NCI-H1694 treated with DMSO at 0.1 percent for 48 hours (cell line): Measurements from ENCODE around the gene PDRG1.
"Not testable (repeated sequence)": the region's sequence is repeated elsewhere in the genome, so short reads cannot be mapped to it uniquely, and the experiment has no call there.

ENCODE experiments used
- DNase-seq: peaks from one replicate; lab custom pipeline; 2025; lab: John Stamatoyannopoulos, UW

Gene PDRG1

DNA sequence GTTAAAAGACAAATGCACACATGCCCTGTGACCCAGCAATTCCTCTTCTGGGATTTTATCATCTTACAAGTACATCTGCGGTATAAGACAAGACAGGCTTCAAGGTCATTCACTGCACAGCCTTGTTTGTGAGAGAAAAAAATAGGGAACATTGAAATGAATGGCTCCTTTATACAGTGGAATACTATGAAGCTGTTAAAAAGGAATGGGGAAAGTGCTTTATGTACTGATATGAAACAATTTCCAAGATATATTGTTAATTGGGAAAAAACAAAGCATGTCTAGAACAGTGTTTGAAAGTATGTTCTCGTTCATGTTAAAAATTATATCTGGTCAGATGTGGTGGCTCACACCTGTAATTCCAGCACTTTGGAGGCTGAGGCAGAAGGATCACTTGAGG, 25.4 kb downstream of the PDRG1 start:
- no peak for DNase-seq

DNA sequence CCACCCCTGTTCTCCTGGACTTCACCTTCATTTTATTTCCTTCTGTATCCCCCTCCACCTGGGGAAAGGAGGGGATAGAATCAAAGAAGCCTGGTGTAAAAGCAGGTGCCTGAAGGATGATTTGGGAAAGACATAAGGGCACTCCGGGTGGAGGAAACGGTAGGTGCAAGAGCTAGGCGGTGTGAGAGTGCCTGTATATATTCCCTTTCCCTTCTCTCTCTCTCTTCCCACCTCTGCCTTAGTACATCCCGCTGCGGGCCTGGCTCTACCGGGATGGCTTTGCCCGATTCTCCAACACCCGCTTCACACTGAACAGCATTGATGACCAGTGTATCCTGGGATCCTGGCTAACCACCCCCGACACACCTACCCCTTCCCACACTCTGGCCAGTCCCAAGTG, 26.2 kb downstream of the PDRG1 start:
- DNase-seq, result no peak

DNA sequence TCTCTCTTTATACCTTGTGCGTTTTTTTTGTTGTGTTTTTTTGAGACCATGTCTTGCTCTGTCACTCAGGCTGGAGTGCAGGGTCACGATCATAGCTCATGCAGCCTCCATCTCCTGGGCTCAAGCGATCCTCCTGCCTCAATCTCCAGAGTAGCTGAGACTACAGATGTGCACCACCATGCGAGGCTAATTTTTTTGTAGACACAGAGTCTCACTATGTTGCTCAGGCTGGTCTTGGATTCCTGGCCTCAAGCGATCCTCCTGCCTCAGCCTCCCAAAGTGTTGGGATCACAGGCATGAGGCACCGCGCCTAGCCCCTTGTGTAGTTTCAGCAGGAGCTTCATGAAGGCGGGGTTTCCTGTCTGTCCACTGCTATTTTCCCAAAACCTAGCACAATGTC, 27.3 kb downstream of the PDRG1 start:
- DNase-seq, result no peak

DNA sequence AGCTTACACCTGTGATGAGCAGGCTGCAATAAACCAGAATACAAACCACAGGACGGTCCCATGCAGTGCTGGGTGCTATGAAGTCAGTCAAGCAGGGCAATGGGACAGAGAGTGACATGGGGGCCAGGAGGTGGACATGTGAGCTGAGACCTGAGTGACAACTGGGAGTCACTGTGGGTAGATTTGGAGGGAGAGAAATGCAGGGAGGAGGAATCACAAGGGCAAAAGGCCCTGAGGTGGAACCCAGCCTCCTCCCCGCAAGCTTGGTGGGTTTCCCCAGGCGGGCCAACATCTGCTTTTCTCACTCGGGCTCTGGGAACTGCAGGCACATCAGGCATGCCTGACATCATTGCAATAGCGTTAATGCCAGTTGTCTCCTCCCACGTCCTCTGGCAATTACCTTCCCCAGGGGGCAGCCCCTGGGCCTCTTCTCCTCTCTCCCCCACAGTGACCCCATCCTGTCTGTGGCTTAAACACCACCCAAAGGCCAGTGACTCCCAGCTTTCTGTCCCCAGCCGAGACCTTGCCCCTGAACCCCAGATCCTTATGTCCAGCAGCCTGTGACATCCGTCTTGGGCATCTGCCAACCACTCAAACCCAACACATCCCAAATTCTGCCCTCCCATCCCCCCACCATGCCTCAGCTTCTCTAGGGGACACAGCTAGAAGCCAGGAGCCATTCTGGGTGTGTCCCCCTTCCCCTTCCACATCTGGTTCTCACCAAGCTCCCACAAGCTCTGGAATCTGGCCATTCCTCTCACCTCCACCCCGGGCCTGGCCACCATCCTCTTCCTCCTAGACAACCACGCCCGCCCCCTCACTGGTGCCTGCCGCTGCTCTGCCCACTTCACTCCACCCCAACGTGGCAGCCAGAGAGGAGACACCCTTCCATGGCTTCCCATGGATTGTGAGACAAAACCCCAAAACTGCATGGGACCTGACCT, 28.2 kb downstream of the PDRG1 start:
- peak; percentile 14 for DNase-seq

DNA sequence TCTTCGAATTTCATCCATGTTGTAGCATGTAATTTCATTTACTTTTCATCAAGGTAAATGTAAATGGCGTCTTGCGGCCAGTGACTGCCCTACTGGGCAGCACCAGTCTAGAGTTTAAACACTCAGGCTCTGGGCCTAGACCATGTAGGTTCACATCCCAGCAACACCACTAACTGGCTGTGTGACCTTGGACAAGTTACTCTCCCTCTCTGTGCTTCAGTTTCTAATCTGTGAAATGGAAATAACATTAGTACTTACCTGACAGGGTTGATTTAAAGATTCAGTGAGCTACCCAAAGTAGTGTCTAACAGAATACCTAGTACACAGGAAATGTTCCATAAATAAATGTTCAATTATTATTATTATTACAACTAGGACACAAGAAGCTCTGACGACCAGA, 29.3 kb downstream of the PDRG1 start:
- DNase-seq, result no peak

DNA sequence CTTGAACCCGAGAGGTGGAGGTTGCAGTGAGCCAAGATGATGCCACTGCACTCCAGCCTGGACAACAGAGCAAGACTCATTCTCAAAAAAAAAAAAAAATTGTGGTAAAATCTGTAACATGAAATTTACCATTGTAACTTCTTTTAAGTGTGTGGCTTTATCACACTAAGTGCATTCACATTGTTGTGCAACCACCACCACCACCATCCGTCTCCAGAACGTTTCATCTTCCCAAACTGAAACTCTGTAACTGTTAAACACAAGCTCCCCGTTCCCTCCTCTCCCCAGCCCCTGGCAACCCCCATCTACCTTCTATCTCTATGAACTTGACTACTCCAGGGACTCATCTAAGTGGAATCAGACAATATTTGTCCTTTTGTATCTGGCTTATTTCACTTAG, 29.7 kb downstream of the PDRG1 start:
- no peak for DNase-seq

DNA sequence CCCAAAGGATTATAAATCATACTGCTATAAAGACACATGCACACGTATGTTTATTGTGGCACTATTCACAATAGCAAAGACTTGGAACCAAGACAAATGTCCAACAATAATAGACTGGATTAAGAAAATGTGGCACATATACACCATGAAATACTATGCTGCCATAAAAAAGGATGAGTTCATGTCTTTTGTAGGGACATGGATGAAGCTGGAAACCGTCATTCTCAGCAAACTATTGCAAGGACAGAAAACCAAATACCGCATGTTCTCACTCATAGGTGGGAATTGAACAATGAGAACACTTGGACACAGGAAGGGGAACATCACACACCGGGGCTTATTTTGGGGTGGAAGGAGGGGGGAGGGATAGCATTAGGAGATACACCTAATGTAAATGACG, 30.4 kb downstream of the PDRG1 start:
- DNase-seq, result not testable (repeated sequence)

DNA sequence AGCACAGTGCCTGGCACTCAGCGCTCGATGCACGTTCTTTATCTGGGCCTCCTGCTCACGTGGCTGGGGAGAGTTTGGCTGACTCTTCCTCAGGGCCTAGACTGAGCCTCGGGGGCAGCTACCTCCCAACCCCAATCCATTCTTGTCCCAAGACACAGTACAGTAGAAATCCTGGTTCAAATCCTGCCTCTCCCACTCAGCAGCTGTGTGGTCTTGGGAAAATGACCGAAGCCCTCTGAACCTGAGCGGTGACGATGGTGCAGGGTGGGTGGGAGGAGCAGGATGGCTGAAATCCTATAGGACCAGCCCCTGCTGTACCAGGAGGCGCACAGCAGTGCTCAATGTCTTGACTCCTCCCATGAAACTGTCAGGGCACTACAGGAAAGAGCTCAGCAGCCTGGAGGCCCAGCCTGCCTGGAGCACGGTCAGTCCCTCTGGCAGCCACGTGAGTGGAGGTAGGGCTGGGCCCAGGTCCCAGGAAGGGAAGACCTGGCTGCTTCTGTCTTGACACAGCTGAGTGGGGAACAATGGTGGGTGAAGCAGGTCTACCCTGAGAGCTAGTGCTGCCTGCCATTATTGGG, 31.5 kb downstream of the PDRG1 start:
- DNase-seq, result no peak

DNA sequence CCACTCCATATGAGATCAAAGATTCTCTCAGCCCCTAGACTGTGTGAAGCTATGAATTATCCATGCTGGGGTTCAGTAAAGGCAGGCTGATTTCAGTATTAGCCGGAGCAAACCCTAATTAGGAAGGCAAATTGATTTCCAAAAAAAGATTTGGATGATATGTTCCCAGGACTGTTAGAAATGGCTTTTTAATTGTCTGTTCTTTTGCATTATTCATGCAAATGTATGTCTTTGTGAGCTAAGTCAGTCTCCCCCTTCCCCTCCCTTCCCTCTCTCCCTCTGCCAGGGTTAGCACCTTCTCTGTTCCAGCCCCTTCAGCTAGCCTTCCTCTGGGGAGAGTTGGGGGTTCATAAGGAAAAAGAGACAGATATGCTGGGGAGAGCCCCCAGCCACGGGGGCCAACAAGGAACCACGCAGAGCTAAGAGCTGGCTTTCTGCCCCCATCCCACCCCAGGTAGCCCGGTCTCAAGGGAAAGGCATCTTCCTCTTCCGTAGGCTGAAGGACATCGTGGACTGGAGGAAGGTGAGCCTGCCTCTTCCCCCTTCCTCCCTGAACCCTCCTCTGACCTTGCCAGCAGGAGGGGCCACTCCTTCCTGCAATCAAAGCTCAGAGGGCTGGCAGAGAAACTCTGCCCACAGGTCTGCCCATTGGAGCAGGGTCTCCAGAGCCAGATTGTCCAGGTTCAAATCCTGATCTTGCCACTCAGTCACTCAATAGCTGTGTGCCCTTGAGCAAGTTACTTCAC, 32.3 kb downstream of the PDRG1 start:
- DNase-seq, result no peak

DNA sequence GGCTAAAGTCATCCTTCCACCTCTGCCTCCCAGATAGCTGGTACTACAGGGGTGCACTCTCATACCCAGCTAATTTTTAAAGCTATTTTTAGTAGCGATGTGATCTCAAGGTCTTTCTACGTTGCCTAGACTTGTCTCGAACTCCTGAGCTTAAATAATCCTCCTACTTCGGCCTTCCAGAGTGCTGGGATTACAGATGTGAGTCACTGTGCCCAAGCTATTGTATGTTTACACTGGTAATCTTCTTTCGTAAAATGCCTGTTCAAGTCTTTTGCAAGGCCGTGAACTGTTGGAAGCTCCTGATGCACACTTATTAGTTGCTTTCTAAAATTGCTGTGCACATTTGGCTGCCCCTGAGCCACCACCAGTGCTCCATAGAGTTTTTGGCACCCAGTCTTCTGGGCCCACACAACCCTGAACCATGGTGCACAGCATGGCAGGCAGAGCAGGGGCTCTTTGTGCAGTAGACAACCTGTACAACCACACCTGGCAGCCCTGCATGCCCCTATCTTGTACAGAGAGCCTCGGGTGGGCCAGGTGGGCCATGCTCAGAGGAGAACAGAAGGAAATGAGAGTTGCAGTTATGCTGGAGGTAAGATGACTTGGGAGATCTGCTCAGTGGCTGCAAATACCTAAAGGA, 33.3 kb downstream of the PDRG1 start:
- DNase-seq, result no peak

DNA sequence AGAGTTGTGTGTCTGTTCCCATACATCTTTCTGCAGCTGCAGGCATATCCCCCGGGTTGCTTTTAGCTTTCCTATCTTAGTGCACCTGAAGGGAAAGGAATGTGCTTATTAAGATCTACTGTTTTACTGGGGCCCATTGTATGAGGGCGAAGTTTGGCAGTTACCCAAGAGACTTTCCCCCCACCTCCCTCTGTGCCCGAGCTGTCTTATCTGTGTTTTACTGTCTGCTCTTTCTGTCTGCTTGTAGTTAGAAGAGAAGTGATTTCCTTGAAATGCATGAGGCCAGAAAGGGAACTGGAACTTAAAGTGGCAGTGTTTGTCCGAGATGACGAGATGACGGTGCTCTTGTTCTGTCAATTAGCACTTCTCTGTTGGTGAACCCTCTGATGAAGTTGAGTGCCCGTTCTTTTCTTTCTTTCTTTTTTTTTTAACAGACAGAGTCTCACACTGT, 33.9 kb downstream of the PDRG1 start:
- not testable (repeated sequence) for DNase-seq

DNA sequence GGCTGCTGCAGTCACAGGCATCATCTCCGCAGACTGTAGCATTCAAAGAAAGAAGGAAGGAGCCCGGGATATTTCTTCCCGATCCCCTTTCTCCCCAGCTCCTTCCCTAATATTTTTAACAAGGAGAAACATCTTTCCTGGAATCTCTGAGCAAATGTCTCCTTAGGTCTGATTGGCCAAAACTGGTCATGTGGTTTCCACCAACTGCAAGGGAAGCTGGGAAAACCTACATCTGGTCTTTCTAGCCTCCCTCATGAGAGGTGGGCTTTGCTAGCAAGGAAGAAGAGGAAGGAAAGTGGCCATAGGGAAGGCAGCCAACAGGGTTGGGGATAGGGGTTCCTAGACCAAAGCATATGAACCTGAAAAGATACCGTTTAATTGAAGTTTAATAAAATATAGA, 35.1 kb downstream of the PDRG1 start:
- no peak for DNase-seq

DNA sequence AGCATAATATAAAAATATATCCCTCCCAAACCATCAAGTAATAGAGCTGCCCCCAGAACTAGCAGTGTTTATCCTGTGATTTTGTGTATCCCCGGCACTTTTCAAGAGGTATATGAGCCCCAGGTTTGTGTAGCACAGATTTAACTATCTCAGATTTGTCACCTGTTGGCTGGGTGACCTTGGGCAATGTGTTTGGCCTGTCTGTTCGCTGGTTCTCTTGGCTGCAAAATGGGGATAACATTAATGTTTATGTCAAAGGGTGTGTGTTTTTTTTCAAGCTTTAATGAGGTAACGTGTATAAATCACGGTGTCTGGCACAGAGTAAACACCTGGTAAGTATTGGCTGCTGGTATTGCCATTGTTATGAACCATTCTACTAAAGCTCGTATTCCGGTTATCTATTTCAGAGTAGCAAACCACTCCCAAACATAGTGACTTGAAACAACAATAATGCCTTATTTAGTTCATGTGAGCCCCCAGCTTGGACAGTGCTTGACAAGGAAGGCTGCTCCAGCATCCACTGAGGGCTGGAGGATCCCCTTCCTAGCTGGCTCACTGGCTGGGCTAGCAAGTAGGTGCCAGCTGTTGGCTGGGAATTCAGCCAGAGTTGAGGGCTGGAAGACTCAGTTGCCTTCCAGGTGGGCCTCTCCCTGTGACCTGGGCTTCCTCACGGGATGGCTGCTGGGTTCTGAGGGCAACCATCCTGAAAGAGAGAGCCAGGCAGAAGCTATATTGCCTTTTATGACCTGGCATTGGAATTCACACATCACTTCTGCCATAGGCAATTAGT, 36.2 kb downstream of the PDRG1 start:
- DNase-seq, result peak; percentile 85

DNA sequence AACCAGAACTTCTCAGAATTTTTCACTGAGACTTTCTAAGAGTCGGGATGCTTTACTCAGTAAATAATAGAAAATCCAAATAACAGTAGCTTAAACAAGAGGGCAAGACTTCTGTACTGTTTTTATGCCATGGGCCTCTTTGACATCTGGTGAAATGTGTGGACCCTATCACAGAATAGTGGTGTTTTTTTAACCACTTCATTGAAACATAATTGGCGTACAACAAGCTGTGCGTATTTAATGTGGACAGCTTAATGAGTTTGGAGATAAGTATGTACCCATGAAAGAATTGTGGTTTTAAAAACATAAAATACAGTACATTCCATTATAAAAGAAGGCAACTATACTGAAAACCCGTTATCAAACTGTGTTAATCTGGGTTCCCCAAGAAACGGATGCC, 37.7 kb downstream of the PDRG1 start:
- DNase-seq, result no peak

DNA sequence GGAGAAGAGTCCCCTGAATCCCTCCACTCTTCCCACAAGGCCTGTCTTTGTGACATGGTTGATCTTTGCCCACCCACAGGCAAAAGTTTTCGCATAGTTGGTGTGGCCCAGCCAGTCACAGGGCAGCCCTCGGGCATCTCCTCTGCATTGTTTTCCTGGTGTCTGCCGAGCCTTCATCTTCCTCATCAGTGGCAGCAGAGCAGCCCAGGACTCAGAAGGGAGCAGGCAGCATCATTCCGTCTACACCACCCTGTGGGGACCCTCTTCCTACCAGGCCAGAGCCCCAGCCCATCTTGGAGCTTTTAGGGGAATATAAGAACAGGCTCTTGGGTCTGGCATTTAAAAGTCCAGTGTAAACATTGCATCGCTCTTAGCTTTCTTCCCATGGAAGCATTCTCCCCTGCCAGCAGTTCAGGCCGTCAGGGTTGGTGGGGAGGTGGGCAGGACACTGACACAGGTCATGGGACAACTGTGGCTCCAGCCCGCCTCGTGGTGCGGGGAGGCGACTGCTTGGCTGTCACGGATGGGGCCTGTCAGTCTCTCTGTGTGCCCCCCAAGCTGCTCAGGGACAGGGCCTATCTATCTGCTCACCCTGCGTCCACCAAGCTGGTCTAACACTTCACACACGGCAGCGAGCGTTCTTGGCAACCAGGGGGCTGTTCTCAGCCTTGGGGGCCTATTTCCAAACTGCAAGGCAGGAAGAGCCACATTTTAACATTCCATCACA, 38.3 kb downstream of the PDRG1 start:
- no peak for DNase-seq

DNA sequence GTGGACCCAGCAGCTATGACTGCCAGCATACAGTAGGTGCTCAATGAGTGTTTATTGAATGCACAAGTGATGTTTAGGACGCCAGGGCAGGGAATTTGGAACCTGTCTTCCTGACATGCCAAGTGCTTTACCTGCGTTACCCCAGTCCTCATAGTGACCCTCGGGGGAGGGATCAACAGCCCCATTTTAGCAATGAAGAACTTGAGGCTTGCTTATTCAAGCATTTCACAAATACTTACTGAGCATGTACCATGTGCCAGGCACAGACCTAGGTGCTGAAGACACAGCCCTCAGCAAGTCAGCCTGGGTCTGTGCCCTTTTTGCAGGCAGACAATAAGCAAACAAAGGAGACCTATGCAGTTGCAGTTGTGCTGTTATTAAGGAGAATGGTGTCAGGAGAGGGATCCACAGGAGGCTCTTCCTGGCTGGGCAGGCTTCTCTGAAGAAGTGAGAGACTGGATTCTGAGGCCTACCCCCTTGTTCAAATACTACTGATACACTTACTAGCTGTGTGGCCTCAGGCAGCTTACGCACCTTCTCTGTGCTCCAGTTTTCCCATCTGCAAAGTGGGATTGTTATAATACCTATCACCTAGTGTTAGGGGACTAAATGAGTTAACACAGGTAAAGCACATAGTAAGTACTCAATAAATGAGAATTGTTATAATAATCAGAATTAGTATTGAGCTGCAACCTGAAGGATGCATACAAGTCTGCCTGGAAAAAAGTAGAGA, 41.6 kb downstream of the PDRG1 start:
- no peak for DNase-seq

DNA sequence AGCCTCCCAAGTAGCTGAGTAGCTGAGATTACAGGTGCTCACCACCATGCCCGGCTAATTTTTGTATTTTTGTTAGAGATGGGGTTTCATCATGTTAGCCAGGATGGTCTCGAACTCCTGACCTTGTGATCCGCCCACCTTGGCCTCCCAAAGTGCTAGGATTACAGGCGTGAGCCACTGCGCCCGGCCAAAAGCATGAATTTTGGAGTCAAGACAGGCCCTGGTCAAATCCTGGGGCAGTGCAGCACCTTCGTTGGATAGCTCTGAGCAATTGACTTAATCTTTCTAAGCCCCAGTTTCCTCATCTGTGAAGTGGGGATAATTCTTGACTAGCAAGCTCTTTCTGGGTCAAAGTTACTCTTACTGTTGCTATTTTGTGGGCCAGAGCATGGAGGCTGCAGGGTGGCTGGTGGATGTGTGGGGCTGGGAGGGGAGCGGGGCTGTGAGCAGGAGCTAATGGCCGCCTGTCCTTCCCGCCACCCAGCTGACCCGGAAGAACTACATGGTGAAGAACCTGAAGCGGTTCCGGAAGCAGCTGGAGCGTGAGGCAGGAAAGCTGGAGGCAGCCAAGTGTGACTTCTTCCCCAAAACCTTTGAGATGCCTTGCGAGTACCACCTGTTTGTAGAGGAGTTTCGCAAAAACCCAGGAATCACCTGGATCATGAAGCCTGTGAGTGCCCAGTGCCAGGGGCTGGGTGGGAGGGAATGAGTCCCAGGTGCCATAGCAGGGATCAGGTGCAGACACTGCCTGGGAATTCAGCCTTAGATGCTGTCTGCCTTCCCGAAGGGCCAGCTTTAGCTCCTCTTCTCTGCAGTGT, 42.4 kb downstream of the PDRG1 start:
- no peak for DNase-seq

DNA sequence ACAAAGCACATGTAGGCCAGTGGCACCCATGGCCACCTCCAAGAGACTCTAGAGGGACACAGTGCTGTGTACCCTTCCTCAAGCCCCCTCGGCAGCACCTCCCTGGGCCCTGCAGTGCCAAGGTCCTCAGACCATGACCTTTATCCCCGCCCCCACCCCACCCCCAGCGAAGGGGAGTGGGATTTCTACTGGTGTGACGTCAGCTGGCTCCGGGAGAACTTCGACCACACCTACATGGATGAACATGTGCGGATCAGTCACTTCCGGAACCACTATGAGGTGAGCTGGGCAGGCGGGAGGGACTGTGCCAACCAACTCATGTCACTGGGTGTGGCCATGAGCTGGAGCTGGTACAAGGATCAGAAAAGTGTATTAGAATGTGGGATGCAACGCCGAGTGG, 43.4 kb downstream of the PDRG1 start:
- no peak for DNase-seq

DNA sequence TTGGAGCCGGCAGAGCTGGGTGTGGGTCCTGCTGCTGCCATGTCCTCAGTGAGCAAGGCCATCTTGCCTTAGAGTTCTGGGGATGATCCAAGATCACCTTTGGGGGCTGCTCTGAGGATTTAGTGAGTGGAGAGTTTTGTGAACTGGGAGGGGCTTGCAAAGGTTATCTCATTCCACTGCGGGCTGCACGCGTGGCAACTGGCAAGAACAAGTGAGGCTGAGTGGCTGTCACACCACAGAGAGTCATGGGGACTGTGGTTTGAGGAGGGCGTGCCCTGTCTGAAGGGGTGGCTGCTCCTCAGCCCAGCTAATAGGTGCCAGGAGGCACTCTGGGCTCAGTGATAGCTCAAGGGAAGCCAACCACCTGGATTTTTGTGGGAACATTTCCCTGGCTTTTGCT, 43.8 kb downstream of the PDRG1 start:
- DNase-seq, result no peak
